SK-N-SH (cell line): ENCODE measurements around the gene LPIN1.

ENCODE experiments used
- REST ChIP-seq: IDR thresholded peaks from 2 replicates; pipeline ENCODE4 v1.6.1; 2012; ENCODE audit warnings: mild to moderate bottlenecking, low read depth, low read length, moderate library complexity
- TF ChIP-seq, protein P1 (sequence below): fragments of 200-600 bp; sonication (generic); IDR thresholded peaks from 2 replicates; pipeline ENCODE4 v1.6.1; 2017; ENCODE audit warnings: antibody characterized with exemption, mild to moderate bottlenecking, moderate library complexity

DNA sequence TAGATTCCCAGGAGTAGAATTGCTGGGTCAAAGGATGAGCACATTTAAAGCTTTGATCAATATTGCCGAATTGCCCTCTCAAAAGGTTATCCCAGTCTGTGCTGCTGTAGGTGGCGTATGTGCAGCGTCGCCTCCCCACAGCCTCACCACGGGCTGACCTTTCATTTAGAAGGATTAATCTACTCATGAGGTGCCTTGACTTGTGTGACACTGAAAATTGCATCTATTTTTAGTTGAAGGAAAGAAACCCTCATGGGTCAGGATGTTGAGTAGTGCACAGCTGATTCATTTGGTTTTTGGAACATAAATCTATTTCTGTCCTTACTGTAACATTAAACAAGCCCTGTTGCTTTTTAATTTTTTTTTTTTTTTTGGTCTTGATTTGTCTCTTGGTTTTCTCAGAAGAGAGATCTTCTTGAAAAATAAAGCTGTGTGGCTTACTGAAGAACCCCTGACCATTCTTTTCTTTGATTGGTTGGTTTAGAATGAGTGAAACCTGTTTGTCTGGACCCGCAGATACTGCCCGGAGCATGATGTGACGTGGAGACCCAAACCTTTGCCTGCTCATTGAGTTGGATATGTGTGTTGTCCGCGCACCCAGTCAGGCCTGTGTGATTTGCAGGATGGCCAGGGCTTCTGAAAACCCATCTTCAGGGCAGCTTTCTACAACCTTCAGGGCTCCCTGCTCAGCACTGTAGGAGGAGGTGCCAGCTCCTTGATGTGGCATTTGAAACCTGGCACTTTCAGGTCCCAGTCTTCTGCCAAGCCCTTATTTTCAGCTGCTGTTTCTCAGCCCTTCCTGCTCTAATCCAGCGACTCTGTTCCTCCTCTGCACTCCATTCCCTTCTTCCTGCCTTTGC is 61.0 kb downstream of the LPIN1 start:
- no peak for TF ChIP-seq REST
- TF ChIP-seq, protein P1, sequence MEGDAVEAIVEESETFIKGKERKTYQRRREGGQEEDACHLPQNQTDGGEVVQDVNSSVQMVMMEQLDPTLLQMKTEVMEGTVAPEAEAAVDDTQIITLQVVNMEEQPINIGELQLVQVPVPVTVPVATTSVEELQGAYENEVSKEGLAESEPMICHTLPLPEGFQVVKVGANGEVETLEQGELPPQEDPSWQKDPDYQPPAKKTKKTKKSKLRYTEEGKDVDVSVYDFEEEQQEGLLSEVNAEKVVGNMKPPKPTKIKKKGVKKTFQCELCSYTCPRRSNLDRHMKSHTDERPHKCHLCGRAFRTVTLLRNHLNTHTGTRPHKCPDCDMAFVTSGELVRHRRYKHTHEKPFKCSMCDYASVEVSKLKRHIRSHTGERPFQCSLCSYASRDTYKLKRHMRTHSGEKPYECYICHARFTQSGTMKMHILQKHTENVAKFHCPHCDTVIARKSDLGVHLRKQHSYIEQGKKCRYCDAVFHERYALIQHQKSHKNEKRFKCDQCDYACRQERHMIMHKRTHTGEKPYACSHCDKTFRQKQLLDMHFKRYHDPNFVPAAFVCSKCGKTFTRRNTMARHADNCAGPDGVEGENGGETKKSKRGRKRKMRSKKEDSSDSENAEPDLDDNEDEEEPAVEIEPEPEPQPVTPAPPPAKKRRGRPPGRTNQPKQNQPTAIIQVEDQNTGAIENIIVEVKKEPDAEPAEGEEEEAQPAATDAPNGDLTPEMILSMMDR: no peak
